HG02884 (cell line): ENCODE results near the gene MSH6.

Experiments
- ATAC-seq: cut with Tn5 transposase; IDR thresholded peaks from one replicate; pipeline ENCODE4 v1.9.1; 2021; ENCODE audit warnings: mild to moderate bottlenecking, moderate library complexity; ENCODE audit not compliant: unreplicated experiment

MSH6 gene

DNA sequence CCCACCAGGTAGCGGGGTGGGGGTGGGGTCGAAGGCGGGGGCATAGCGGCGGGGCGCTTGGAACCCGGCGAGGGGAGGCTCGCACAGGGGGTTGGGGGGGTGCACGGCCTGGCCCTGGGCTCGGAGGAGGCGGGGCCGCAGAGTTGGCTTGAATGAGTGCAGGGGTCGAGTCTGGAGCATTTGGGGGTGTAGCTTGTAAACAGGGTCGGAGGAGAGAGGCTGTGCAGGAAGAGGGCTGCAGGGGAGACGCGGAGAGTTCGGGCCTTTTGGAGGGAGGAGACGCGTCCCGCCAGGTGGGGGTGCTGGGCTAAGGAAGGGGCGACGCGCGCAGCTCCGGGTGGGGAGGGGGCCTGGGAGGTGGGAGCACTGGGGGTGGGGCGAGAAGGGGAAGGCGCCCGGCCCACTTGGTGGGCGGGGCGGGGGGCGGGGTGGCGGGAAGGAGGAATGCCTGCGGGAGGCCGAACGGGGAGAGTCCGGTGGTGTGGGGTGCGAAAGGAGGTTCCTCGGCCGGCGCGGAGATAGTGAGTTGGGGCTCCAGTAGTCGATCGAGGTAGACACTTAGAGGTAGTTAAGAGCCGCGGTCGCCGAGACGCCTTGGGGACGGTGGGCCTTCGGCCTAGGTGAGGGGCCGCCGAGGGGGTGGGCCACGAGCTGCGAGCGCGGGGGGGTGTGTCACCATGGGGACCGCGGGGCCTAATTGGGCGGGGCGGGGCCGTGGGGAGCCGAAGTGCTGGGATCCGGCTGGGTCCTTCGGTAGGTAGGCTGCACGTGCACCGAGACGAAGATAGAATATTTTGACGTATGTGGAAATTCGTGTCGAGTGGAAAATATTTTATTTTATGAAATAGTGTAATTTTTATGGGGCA lies 774 bp downstream of the MSH6 start:
- ATAC-seq = peak; percentile 21

DNA sequence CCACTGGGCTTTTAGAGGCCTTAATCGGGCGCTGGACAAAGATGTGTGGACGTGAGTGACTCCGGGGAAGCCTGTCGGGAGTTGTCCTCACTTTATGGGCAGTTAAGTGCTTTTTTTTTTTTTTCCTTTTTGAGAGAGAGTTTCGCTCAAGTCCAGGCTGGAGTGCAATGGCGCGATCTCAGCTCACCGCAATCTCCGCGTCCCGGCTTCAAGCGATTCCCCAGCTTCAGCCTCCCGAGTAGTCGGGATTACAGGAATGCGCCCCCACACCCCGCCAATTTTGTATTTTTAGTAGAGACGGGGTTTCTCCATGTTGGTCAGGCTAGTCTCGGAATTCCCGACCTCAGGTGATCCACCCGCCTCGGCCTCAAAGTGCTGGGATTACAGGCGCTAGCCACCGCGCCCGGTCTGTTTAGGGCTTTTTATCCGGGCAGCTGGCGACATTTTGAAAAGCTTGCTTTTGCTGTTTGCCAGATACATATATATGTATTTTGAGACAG lies 1.5 kb downstream of the MSH6 start:
- ATAC-seq = no peak

DNA sequence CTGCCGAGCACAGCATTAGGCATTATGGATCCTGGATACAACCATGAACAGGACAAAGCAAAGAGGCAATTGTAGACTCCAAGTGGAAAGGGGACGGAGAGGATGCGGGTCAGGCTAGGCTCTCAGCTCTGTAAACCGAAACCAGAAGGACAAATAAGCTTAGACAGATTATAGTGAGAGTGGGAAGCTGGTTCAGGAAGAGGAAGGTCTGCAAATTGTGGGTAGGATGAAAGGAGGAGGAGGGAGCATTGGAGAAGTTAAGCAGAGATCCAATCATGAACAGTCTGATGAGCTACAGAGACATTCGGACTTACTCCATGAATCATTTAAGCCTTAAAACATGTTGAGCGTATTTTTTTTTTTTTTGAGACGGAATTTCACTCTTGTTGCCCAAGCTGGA lies 3.0 kb downstream of the MSH6 start:
- ATAC-seq = no peak

DNA sequence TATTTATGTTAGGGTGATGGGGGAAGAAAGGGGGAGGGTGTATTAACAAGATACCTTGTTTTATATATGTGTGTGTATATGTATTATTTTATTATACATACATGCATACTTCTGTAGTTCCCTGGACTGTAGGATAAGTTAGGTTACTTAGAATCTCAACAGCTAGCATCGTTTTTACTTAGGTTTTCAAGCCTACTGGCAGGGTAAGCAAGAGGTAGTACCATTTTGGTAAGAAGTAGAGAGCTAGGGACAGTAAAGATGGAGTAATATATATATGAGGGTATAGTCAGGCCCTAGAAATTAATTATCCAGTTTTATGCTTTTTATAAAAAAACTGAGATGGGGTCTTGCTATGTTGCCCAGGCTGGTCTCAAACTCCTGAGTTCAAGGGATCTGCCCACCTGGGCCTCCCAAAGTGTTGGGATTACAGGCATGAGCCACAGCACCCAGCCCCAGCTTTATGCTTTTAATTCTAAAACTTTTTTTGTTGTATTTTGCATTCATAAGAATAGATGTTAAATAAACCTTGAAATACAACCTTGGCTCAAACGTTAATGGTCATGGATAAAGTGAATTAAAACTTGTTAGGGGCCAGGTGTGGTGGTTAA lies 13.2 kb downstream of the MSH6 start:
- ATAC-seq = no peak

DNA sequence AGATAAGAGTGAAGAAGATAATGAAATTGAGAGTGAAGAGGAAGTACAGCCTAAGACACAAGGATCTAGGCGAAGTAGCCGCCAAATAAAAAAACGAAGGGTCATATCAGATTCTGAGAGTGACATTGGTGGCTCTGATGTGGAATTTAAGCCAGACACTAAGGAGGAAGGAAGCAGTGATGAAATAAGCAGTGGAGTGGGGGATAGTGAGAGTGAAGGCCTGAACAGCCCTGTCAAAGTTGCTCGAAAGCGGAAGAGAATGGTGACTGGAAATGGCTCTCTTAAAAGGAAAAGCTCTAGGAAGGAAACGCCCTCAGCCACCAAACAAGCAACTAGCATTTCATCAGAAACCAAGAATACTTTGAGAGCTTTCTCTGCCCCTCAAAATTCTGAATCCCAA lies 15.7 kb downstream of the MSH6 start:
- no peak for ATAC-seq

DNA sequence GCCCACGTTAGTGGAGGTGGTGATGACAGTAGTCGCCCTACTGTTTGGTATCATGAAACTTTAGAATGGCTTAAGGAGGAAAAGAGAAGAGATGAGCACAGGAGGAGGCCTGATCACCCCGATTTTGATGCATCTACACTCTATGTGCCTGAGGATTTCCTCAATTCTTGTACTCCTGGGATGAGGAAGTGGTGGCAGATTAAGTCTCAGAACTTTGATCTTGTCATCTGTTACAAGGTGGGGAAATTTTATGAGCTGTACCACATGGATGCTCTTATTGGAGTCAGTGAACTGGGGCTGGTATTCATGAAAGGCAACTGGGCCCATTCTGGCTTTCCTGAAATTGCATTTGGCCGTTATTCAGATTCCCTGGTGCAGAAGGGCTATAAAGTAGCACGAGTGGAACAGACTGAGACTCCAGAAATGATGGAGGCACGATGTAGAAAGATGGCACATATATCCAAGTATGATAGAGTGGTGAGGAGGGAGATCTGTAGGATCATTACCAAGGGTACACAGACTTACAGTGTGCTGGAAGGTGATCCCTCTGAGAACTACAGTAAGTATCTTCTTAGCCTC lies 16.2 kb downstream of the MSH6 start:
- no peak for ATAC-seq

DNA sequence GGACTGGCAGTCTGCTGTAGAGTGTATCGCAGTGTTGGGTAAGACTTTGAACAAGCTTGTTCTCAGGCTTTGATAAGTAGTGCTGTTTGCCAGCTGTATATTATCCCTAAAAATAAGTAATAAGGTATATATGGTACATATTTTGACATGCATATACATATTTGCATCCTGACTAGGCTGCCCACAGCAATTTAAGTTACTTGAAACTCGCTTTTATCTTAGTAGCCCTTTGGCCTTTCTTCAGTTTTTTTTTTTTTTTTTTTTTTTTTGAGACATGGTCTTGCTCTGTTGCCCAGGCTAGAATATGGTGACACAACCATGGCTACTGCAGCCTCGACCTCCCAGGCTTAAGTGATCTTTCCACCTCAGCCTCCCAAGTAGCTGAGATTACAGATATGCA lies 18.2 kb downstream of the MSH6 start:
- no peak for ATAC-seq

DNA sequence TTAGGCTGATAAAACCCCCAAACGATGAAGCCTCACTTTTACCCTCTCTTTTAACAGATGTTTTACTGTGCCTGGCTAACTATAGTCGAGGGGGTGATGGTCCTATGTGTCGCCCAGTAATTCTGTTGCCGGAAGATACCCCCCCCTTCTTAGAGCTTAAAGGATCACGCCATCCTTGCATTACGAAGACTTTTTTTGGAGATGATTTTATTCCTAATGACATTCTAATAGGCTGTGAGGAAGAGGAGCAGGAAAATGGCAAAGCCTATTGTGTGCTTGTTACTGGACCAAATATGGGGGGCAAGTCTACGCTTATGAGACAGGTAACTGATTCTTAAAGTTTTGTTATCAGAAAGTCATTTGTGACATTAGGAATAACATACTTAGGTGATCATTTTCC lies 20.4 kb downstream of the MSH6 start:
- no peak for ATAC-seq

DNA sequence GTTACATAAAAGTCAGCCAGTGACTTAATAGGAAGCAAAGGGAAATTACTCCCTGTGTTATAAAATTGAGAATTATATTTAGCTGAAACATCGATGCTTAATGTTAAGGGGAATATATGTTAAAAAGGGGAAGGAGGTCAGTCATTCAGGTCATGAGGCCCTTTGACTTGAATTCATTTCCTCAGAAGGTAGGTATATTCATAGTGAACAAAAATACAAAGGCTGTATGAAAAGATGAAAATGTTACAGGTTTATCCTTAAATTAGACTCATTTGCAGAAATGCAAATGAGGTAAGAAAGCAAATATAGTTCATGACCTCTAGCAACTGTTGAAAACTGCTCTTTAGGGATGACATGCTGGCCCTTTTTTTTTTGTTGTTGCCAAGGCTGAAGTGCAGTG lies 20.8 kb downstream of the MSH6 start:
- ATAC-seq = no peak

DNA sequence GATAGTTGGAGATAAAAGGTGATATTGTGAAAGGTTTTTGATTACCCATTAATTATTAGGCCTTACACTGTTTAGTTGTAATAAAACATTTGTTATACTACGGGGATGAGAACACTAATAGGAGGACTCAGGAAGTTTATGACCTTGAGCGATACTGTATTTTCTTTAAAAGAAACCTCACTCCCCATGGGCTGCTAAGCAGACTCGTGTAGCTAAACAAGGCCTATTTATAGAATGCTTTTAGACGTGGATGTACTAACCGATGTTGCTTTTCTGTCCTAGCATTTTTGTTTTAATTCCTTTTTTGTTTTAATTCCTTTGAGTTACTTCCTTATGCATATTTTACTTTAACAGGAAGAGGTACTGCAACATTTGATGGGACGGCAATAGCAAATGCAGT lies 22.9 kb downstream of the MSH6 start:
- no peak for ATAC-seq

DNA sequence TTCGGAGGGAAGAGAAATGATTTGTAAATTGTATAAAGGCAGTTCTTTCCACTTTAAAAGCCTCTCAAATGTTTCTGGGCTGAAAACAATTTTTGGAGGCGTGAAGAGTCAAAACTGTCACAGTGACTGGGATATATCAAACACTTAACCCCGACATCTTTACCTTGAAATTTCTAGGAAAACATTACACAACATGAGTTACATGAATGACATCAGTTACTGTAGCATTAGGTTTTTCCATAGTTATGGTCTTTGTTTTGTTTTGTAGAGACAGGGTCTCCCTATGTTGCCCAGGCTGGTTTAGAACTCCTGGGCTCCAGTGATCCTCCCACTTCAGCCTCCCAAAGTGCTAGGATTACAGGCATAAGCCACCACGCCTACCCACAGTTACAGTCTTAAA lies 25.7 kb downstream of the MSH6 start:
- no peak for ATAC-seq

DNA sequence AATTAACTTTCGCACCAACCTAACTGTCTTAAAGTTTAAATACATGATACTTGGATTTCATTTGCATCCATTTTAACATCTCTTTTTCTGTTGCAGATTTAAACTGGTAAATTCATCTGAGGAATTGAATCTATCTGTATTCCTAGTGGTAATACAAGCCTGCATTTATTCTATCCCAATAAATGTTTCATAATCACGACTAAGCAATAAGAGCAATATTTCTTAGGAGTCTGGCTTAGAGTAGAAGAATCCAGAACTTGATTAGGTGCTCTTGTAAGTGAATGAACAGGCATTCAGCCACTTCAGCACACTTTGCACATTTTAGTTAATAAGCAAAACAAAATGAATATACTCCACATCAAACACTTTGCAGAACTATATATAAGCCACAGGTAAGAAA lies 27.0 kb downstream of the MSH6 start:
- ATAC-seq = no peak

DNA sequence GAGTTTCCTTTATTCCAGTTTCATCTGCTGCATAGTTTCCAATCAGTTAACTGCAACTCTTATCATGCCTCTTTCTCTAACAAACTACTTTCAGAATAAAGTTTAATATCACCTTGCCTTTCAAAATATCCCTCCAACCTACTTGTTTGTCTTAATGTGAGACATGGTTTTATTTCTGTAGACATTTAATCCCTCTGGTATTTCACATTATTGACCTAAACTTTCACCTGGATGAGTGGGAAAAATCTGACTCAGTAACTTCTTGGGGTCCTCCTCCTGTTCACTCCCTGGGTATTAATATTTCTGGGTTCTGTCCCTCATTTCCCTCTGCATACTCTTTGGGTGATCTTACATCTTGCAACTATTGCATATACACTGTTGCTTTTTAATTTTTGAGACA lies 27.9 kb downstream of the MSH6 start:
- no peak for ATAC-seq

DNA sequence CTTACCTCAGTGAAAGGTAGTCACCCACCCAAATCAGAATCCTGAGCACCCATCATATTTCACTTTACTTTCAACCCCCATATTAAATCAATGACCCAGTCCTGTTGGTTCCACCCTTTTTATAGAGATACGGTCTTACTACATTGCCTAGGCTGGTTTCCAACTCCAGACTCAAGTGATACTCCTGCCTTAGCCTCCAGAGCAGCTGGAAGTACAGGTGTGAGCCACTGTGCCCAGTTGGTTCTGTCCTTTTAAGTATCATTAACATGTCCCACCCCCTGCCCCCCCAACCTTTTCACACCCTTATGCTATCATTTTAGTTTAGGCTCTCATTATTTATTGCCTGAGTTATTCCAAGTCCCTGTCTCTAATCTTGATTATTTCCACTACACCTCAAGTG lies 28.7 kb downstream of the MSH6 start:
- ATAC-seq = no peak

DNA sequence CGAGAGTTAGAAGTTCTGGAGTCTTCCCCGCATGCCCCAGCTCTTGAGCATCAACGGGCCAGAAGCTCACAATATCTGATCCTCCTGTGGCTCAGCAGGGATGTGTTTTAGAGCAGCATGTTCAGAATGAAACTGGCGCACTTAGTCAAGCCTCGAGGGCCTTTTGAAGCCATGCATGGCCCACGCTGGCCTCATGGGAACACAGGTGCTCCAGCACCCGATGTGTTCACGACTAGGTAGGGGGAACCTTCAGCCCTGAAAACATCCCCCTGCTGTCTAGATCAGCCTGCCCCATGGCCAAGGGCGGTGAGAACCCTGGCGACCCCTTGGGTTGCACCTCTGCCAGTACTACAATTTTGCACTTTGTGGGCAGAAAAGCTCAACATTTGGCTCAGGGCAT lies 32.8 kb downstream of the MSH6 start:
- ATAC-seq = peak; percentile 77

DNA sequence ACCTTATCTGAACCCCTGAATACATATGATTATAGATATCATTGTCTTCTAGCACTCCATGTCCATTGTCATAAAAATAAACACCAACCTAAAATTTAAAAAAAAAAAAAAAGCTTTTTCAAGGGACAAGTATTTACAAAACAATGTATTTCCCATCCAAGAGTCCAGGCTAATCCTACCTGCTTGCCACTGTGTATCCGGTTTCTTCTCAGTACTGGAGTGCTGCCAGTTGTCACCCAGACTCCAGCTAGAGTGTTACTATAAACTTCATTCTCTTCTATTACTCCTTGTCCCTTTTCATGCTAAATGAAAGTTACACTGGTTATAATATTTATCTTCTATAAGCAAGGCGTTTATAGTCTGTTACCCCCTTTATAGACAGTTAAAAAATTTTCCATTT lies 35.8 kb downstream of the MSH6 start:
- no peak for ATAC-seq

DNA sequence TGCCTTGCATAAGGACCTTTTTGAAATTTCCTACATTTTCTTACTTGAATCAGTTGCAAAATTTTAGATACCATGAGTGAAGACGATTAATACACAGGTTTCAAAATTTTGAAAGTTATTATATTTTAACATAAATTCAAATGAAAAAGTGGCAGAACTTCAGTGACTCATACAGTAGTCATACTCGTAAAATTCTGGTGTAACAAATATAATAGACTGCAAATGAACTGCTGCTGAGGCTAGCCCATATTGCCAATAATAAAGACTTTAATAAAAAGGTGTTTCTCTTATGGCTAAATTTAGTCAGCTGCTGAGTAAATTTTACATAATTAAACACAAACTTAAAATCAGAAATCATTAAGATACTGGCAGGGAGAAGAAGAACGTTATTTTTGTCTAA lies 36.9 kb downstream of the MSH6 start:
- ATAC-seq = no peak

DNA sequence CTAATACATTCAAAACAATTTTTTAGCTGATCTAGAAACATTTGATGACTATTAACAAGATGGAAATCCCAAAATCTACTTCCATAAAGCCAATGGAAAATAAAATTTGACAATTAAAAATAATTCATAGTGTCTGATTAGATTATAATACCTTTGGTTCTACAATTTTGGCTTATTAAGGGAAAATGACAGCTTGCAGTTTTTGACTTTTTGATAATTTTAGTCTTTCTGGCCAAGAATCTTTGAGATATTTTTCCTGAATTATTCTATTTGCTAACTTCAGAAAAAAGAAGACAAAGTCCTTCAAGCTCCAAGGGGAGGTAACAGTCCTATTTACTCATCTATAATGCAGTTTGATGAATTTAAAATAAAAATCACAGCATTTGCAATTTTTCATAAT lies 39.6 kb downstream of the MSH6 start:
- ATAC-seq = no peak

DNA sequence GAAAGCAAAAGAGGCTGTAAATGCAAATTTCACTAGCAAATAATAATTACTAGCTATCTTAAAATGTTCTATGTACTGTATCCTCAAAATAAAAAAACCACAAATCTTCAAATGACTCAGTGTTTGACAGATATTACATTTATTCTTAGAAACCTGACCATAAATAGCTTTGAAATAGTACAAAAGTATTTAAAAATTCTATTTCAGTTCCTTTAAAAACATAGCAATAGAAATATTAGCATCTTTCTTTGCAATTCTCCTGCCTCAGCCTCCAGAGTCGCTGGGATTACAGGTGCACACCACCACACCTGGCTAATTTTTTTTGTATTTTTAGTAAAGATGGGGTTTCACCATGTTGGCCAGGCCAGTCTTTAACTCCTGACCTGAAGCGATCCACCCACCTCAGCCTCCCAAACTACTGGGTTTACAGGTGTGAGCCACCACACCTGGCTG lies 50.6 kb downstream of the MSH6 start:
- peak; percentile 84 for ATAC-seq

DNA sequence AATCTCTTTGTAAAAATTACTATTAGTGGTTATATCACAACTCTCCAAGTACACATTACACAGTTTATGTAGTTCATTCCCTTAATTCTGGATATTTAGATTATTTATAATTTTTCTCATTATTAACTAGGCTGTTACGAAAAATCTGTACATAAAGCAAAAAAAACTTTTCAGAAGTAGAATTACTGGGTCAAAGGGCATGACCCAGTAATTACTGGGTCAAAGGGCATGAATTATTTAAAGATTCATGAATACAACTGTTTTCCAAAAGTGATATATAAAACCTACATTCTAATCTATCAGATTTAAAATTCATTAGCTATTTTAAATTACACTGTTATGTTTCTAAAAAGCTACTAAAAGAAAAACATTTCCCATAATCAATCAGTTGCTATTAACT lies 55.3 kb downstream of the MSH6 start:
- no peak for ATAC-seq

DNA sequence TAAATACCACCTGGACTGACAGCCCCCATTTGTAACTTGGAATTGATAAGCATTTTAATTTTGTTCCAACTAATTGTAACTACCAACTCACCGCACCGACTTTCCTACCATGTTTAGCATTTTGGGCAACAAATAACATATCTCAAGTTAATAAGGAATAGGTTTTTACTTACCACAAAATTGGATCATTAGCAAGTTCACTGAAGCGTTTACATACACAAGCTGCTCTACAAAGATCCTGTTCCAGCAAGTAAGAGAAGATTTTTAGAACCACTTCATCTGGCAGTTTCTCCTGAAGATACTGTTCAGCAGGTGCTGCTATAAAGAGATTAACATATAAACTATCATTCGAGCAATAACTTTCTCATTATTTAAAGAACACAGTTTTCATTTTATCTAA lies 55.7 kb downstream of the MSH6 start:
- ATAC-seq = no peak

DNA sequence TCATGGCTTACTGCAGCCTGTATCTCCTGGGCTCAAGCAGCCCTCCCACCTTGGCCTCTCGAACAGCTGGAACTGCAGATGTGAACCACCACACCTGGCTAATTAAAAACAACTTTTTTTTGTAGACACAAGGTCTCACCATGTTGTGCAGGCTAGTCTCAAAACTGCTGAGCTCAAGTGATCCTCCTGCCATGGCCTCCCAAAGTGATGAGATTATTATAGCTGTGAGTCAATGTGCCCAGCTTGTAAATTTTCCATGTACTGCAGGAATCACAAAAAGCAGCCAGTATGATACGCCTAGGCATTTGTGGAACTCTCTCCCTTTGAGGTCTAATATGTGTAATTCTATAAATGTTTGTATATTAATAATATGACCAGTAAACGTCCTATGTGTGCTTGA lies 59.9 kb downstream of the MSH6 start:
- no peak for ATAC-seq
